ENCODE results near the gene GID4.

The GID4 gene

GRCh38 chr17:18016426-18016825, 22.8 kb upstream of the GID4 start:
- in situ Hi-C loops (cut with MboI; ENCODE audit: low sequenced_read_pairs), result no loop called here

GRCh38 chr17:18017958-18018357, 21.2 kb upstream of the GID4 start:
- in situ Hi-C loops (cut with MboI; ENCODE audit: low sequenced_read_pairs), result no loop called here

GRCh38 chr17:18018411-18018921, 20.7 kb upstream of the GID4 start:
- in situ Hi-C loops (cut with MboI; ENCODE audit: low sequenced_read_pairs), result no loop called here

- in situ Hi-C loops (cut with MboI; ENCODE audit: low sequenced_read_pairs), result no loop called here
These were observed 19.4 kb upstream of the GID4 start for GRCh38 chr17:18019838-18020154.

GRCh38 chr17:18020971-18021370, 18.2 kb upstream of the GID4 start:
- in situ Hi-C loops (cut with MboI; ENCODE audit: low sequenced_read_pairs), result no loop called here

- in situ Hi-C loops (cut with MboI; ENCODE audit: low sequenced_read_pairs), result no loop called here
These were observed 17.8 kb upstream of the GID4 start for GRCh38 chr17:18021372-18021771.

- in situ Hi-C loops (cut with MboI; ENCODE audit: low sequenced_read_pairs), result loop anchor here (25.0 kb wide), 1 partner anchor 338 kb away; the partner anchor contains the start of gene RAI1
These were observed 13.8 kb upstream of the GID4 start for GRCh38 chr17:18025241-18025944.

GRCh38 chr17:18025945-18026776, 13.0 kb upstream of the GID4 start:
- in situ Hi-C loops (cut with MboI; ENCODE audit: low sequenced_read_pairs), result loop anchor here (25.0 kb wide), 1 partner anchor 339 kb away; the partner anchor contains the start of gene RAI1

- in situ Hi-C loops (cut with MboI; ENCODE audit: low sequenced_read_pairs), result loop anchor here (25.0 kb wide), 1 partner anchor 340 kb away; the partner anchor contains the start of gene RAI1
These were observed 11.9 kb upstream of the GID4 start for GRCh38 chr17:18027280-18027679.

GRCh38 chr17:18028114-18028951, 10.9 kb upstream of the GID4 start:
- in situ Hi-C loops (cut with MboI; ENCODE audit: low sequenced_read_pairs), result loop anchor here (25.0 kb wide), 1 partner anchor 341 kb away; the partner anchor contains the start of gene RAI1

- in situ Hi-C loops (cut with MboI; ENCODE audit: low sequenced_read_pairs), result loop anchor here (25.0 kb wide), 1 partner anchor 342 kb away; the partner anchor contains the start of gene RAI1
These were observed 10.2 kb upstream of the GID4 start for GRCh38 chr17:18028952-18029540.

- in situ Hi-C loops (cut with MboI; ENCODE audit: low sequenced_read_pairs), result loop anchor here (25.0 kb wide), 1 partner anchor 345 kb away; the partner anchor contains the start of gene RAI1
These were observed 7.3 kb upstream of the GID4 start for GRCh38 chr17:18031955-18032354.

GRCh38 chr17:18033442-18034099, 5.6 kb upstream of the GID4 start:
- in situ Hi-C loops (cut with MboI; ENCODE audit: low sequenced_read_pairs), result loop anchor here (25.0 kb wide), 1 partner anchor 346 kb away; the partner anchor contains the start of gene RAI1

- in situ Hi-C loops (cut with MboI; ENCODE audit: low sequenced_read_pairs), result loop anchor here (25.0 kb wide), 1 partner anchor 348 kb away; the partner anchor contains the start of gene RAI1
These were observed 3.5 kb upstream of the GID4 start for GRCh38 chr17:18035704-18036103.

- in situ Hi-C loops (cut with MboI; ENCODE audit: low sequenced_read_pairs), result loop anchor here (25.0 kb wide), 1 partner anchor 350 kb away; the partner anchor contains the start of gene RAI1
These were observed 1.7 kb upstream of the GID4 start for GRCh38 chr17:18037486-18037885.

- in situ Hi-C loops (cut with MboI; ENCODE audit: low sequenced_read_pairs), result loop anchor here (25.0 kb wide), 1 partner anchor 351 kb away; the partner anchor contains the start of gene RAI1
These were observed 908 bp upstream of the GID4 start for GRCh38 chr17:18038149-18038850.

GRCh38 chr17:18039535-18040260, 490 bp downstream of the GID4 start:
- in situ Hi-C loops (cut with MboI; ENCODE audit: low sequenced_read_pairs), result loop anchor here (25.0 kb wide), 1 partner anchor 352 kb away; the partner anchor contains the start of gene RAI1

- in situ Hi-C loops (cut with MboI; ENCODE audit: low sequenced_read_pairs), result loop anchor here (25.0 kb wide), 1 partner anchor 353 kb away; the partner anchor contains the start of gene RAI1
These were observed 1.2 kb downstream of the GID4 start for GRCh38 chr17:18040261-18040858.
